ENCODE results near the gene GPC5.
"Not testable (repeated sequence)": the region's sequence is repeated elsewhere in the genome, so short reads cannot be mapped to it uniquely, and the experiment has no call there.

GRCh38 chr13:91352891-91353290 is 45.5 kb upstream of the GPC5 start:
- TF ChIP-seq YY1 (IDR thresholded peaks at IDR 0.05; ENCODE audit: insufficient read depth, insufficient read length); ZNF274 (IDR thresholded peaks at IDR 0.05; ENCODE audit: low read depth, low read length): not testable (repeated sequence)
